Heart right ventricle (tissue), 16 donors: ENCODE data around the gene WDR54. TPM values are rescaled to one million over a fixed set of nuclear protein-coding genes. Genes with fewer than 3 reads are reported as not detected.

ENCODE experiments used
- ATAC-seq, 8 donors: fragments of 200-7000 bp; cut with Tn5 transposase; one replicate each; pipeline ENCODE4 v1.9.1; 2020; ENCODE audit warnings: mild to moderate bottlenecking in 8 of 8, moderate library complexity in 8 of 8, moderate number of reproducible peaks in 1 of 8
- DNase-seq, 2 donors: peaks; one replicate each; pipeline ENCODE4 v3.0.0-alpha.2; 2020
- H3K27ac ChIP-seq, 10 donors: fragments of 200-600 bp; sonication (generic) in 2 of 10; one replicate each; pipeline versions ENCODE4 v1.5.0 to v1.8.0; 2020 to 2022; ENCODE audit warnings: mild to moderate bottlenecking in 3 of 10
- H3K27me3 ChIP-seq, 7 donors: fragments of 200-600 bp; one replicate each; pipeline ENCODE4 v1.8.0; 2021 to 2022; ENCODE audit warnings: mild to moderate bottlenecking in 2 of 7
- H3K36me3 ChIP-seq, 9 donors: fragments of 200-600 bp; sonication (generic) in 1 of 9; one replicate each; pipeline versions ENCODE4 v1.5.0 to v1.8.0; 2020 to 2022; ENCODE audit warnings: mild to moderate bottlenecking in 2 of 9
- H3K4me1 ChIP-seq, 9 donors: fragments of 200-600 bp; sonication (generic) in 1 of 9; one replicate each; pipeline versions ENCODE4 v1.5.0 to v1.8.0; 2020 to 2022; ENCODE audit warnings: mild to moderate bottlenecking in 4 of 9
- H3K4me3 ChIP-seq, 10 donors: fragments of 200-600 bp; sonication (generic) in 2 of 10; one replicate each; pipeline versions ENCODE4 v1.5.0 to v1.8.0; 2020 to 2022; ENCODE audit warnings: mild to moderate bottlenecking in 7 of 10, moderate library complexity in 2 of 10
- H3K9me3 ChIP-seq, 11 donors: fragments of 200-600 bp in 10 of 11; sonication (generic) in 2 of 11; one replicate each; pipeline versions ENCODE4 v1.5.0 to v1.8.0; 2013 to 2022; ENCODE audit warnings: mild to moderate bottlenecking in 2 of 11, control low read depth in 1 of 11, moderate library complexity in 1 of 11
- WGBS, 2 donors: extraction: QIAGEN DNeasy Blood & Tissue Kit; methylation state at CpG; one replicate each; pipeline ENCODE4 v1.1.7; 2013; ENCODE audit warnings: inconsistent platforms in 1 of 2; 5-methylcytosine and 5-hydroxymethylcytosine counted together
- intact Hi-C, 10 donors: fragments of 100-400 bp; cut with DNase I; formaldehyde crosslinking; loops; one replicate each; pipeline versions ENCODE4 v1.11.1 to v1.14.2; 2022
- polyA plus RNA-seq, 2 donors: library from polyadenylated mRNA; stranded (reverse); fragments of 200-250 nt; gene quantifications; one replicate each; pipeline ENCODE4 v1.2.3, GENCODE V29; 2013
- total RNA-seq, 10 donors: library from RNA; stranded (reverse); fragmentation: NEBNext Ultra II Directional in 3 of 10; extraction: Animal tissue kit (Norgen Biotek cat#: 25700) in 3 of 10; gene quantifications; one replicate each; pipeline versions ENCODE4 v1.2.1 to v1.2.4, GENCODE V29; 2021 to 2023
- TF ChIP-seq, protein P1 (sequence below), 9 donors: fragments of 200-600 bp; sonication (generic) in 2 of 9; IDR thresholded peaks; one replicate each; pipeline versions ENCODE4 v1.5.0 to v1.8.0; 2021 to 2022; ENCODE audit warnings: antibody characterized with exemption in 9 of 9, mild to moderate bottlenecking in 5 of 9, moderate library complexity in 1 of 9
- donor health status: Arrhythmogenic right ventricular cardiomyopathy.
- donor health status: ischemic (EF 13 %, LVEDD 7.1; RV severe dilation, severe dysfunction).
- donor health status: healthy with polysubstance abuse.
- donor health status: DM: no; HTN: yes; CAD: no.
- donor health status: DM: no; HTN: no; CAD: no.
- donor health status: ischemic (EF 25% LVEDD 6.9; RV normal size, moderate dysfunction).
- donor health status: ischemic (EF 25% LVEDD 5.7; RV mildly dilated, moderate dysfunction).
- donor health status: healthy.
- donor health status: DM: yes; HTN: yes; CAD: no.
- donor health status: Ischemic cardiomyopathy.
- donor health status: ischemic (EF 35%, LVEDD 5.7; RV mildly dilated, moderate dysfunction).
- donor health status: nonischemic (EF 11% LVEDD 7.7; RV severe dilation, severe dysfunction).
- donor health status: DM: yes; HTN: yes; CAD: no.
- donor health status: PGD.
- donor health status: ischemic (EF 29% LVEDD 5.4; RV normal size, mild dysfunction).
- donor health status: nonischemic (EF 23%, LVEDD 6.1; RV moderate dilation, normal function).

WDR54 gene
- total and polyA plus RNA-seq, 12 donors = 1.1 to 8.7 (median 2.7) TPM

DNA sequence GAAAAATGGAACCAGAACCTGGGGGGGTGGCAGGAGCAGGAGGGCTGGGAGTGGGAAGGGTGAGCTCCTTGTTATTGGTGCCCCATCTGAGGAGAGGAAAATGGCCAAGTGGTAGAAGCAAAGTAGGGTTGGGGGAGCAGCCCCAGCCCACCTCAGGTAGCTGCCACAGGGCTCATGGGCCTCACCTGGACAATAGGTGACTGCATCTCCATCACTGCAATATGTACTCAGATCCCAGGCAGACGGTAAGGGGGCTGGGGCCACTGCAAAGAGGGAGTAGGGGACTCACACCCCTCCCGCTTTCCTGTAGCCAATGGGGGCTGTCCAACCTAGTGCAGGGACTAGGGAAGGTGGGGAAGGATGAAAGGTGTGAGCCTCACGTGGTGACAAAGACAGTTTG is 4.3 kb upstream of the WDR54 start:
- Histone ChIP-seq H3K4me1 (peaks cover 8 to 64% (median 58%) of the 10 kb centered on the region in 9 donors), H3K4me3 (no peak overlapping the region), H3K36me3 (no peaks in the 10 kb centered on the region), H3K9me3 (no peaks in the 10 kb centered on the region), H3K27me3 (peaks cover 0 to 28% (median 0%) of the 10 kb centered on the region in 7 donors), H3K27ac (no peak overlapping the region)
- intact Hi-C loops = loop anchor here in 1 of 10 donors (5.0 kb wide), 1 partner anchor 55 kb away; the partner anchor contains the start of gene MRPL53
- DNase-seq (no peak), ATAC-seq (no peak)
- TF ChIP-seq, protein P1, sequence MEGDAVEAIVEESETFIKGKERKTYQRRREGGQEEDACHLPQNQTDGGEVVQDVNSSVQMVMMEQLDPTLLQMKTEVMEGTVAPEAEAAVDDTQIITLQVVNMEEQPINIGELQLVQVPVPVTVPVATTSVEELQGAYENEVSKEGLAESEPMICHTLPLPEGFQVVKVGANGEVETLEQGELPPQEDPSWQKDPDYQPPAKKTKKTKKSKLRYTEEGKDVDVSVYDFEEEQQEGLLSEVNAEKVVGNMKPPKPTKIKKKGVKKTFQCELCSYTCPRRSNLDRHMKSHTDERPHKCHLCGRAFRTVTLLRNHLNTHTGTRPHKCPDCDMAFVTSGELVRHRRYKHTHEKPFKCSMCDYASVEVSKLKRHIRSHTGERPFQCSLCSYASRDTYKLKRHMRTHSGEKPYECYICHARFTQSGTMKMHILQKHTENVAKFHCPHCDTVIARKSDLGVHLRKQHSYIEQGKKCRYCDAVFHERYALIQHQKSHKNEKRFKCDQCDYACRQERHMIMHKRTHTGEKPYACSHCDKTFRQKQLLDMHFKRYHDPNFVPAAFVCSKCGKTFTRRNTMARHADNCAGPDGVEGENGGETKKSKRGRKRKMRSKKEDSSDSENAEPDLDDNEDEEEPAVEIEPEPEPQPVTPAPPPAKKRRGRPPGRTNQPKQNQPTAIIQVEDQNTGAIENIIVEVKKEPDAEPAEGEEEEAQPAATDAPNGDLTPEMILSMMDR (IDR thresholded peaks at IDR 0.05) = no peak
- WGBS, 2 donors = 85 to 93% methylated on average over 3 of the region's 3 CpGs

DNA sequence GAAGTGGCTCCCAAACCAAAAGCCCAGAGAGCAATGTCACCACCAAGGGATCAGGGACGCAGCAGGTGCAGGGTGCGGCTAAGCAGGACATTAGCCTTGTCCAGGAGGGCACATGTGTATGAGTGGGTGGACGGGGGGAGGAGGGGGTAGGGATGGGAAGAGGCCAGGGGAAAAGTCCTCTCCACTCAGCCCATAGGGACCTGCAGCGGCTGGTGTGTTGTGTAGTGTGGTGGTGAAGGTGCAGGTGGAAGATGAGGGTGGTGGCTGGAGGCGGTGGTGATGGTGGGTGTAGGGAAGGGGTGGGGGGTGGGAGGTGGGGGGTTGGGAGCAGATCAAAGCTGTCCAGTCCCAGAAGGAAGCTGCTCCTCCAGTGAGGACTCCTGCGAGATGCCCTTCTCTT is 3.8 kb upstream of the WDR54 start:
- Histone ChIP-seq H3K4me3 (no peak overlapping the region), H3K27ac (peak overlapping the region in 1 of 10 donors; percentile 34), H3K4me1 (peaks cover 8 to 65% (median 60%) of the 10 kb centered on the region in 9 donors), H3K27me3 (peaks cover 0 to 28% (median 0%) of the 10 kb centered on the region in 7 donors), H3K9me3 (no peaks in the 10 kb centered on the region), H3K36me3 (no peaks in the 10 kb centered on the region)
- TF ChIP-seq, protein P1 (IDR thresholded peaks at IDR 0.05) = no peak
- ATAC-seq = no peak
- intact Hi-C loops = loop anchor here in 1 of 10 donors (5.0 kb wide), 1 partner anchor 55 kb away; the partner anchor contains the start of gene MRPL53
- 94 to 98% methylated on average over 5 to 6 of the region's 6 CpGs for WGBS, 2 donors
- no peak for DNase-seq

DNA sequence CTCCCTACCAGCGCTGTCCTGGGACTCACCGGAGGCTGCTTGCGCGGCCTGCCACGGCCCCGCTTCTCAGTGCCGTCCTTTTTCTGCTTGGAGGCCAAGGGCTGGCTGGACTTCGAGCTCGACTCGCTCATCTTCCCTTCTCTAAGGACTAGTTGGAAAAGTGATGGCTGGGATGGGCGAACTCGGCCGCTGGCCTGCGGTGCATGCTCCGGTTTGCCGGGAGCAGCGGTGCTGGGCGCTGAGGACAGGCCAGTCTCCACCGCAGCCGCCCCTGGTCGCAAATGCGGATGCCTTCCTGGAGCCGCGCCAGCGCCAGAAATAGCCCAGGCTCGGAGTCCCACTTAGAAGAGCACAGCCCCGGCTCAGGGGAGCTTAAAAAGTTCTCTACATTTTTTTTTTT is 3.2 kb upstream of the WDR54 start:
- Histone ChIP-seq H3K27me3 (peaks cover 0 to 28% (median 0%) of the 10 kb centered on the region in 7 donors), H3K36me3 (no peaks in the 10 kb centered on the region), H3K4me1 (peaks cover 8 to 60% (median 56%) of the 10 kb centered on the region in 9 donors), H3K27ac (peak overlapping the region in 3 of 10 donors; percentile 31 to 43 (median 34)), H3K9me3 (no peaks in the 10 kb centered on the region), H3K4me3 (peak overlapping the region in 3 of 10 donors; percentile 10 to 19 (median 18))
- WGBS, 2 donors = 37 to 42% methylated on average over 27 of the region's 27 CpGs
- peak in 3 of 8 donors; percentile 8 to 39 (median 28) for ATAC-seq
- intact Hi-C loops = loop anchor here in 1 of 10 donors (5.0 kb wide), 1 partner anchor 54 kb away; the partner anchor contains the start of gene MRPL53
- peak; percentile 80 to 85 for DNase-seq
- TF ChIP-seq, protein P1 (IDR thresholded peaks at IDR 0.05) = no peak

DNA sequence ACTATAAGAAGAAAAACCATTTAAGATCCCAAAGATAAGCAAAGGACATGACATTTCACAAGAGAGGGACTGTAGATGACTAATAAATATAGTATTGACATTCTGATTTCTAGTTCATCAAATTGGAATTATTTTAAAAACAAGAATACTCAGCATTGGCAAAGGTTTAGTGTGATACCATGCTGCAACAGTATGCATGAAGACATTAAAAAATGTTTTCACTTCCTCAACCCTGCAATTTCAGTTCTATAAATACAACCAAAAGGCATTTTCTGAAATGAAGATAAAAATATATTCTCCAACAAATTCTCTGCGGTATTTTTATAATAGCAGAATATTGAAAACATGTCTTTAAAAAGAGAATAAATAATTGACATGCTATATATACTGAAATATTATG is 2.2 kb upstream of the WDR54 start:
- no peak overlapping the region for H3K27ac ChIP-seq
- no peak overlapping the region for H3K4me3 ChIP-seq
- H3K27me3 ChIP-seq = peaks cover 0 to 23% (median 0%) of the 10 kb centered on the region in 7 donors
- WGBS, 2 donors = 83 to 89% methylated on average over 1 of the region's 1 CpG
- intact Hi-C loops = loop anchor here in 1 of 10 donors (5.0 kb wide), 1 partner anchor 53 kb away; the partner anchor contains the start of gene MRPL53
- DNase-seq = no peak
- no peak for ATAC-seq
- TF ChIP-seq, protein P1 (IDR thresholded peaks at IDR 0.05) = no peak
- peaks cover 7 to 56% (median 46%) of the 10 kb centered on the region in 9 donors for H3K4me1 ChIP-seq
- H3K9me3 ChIP-seq = no peaks in the 10 kb centered on the region
- no peaks in the 10 kb centered on the region for H3K36me3 ChIP-seq
